HTERT RPE-1 (cell line): Measurements from ENCODE around the gene RPL22L1.
"Not testable (repeated sequence)": the region's sequence is repeated elsewhere in the genome, so short reads cannot be mapped to it uniquely, and the experiment has no call there.

Experiments
- in situ Hi-C: fragments of 300-500 bp; cut with MboI; formaldehyde crosslinking; loops from 4 replicates; pipeline ENCODE4 v1.14.3; 2020; ENCODE audit warnings: low sequenced_read_pairs

RPL22L1 gene

GRCh38 chr3:170836491-170836890 lies 33.5 kb downstream of the RPL22L1 start:
- in situ Hi-C loops: no loop called here

GRCh38 chr3:170835336-170835735 lies 34.7 kb downstream of the RPL22L1 start:
- in situ Hi-C loops: no loop called here

GRCh38 chr3:170830580-170830979 lies 39.4 kb downstream of the RPL22L1 start:
- in situ Hi-C loops: no loop called here

GRCh38 chr3:170829546-170830272 lies 40.3 kb downstream of the RPL22L1 start:
- in situ Hi-C loops: no loop called here

GRCh38 chr3:170826047-170826446 lies 43.9 kb downstream of the RPL22L1 start:
- in situ Hi-C loops: no loop called here

GRCh38 chr3:170823562-170823961 lies 46.4 kb downstream of the RPL22L1 start:
- in situ Hi-C loops: not testable (repeated sequence)

- in situ Hi-C loops: not testable (repeated sequence)
These were observed 51.7 kb downstream of the RPL22L1 start for GRCh38 chr3:170818325-170818724.

- in situ Hi-C loops: not testable (repeated sequence)
These were observed 52.5 kb downstream of the RPL22L1 start for GRCh38 chr3:170817471-170817870.

- in situ Hi-C loops: no loop called here
These were observed 53.2 kb downstream of the RPL22L1 start for GRCh38 chr3:170816841-170817240.

- in situ Hi-C loops: no loop called here
These were observed 53.7 kb downstream of the RPL22L1 start for GRCh38 chr3:170816341-170816740.

GRCh38 chr3:170815936-170816335 lies 54.1 kb downstream of the RPL22L1 start:
- in situ Hi-C loops: no loop called here

- in situ Hi-C loops: no loop called here
These were observed 54.7 kb downstream of the RPL22L1 start for GRCh38 chr3:170815340-170815739.
